GM06990 (cell line): ENCODE data around the gene SRGAP1.

Experiments used
- DNase-seq: peaks from one replicate; pipeline ENCODE4 v3.0.0-alpha.2; 2011; ENCODE audit not compliant: insufficient read length; ENCODE audit errors: extremely low read depth
- H3K27me3 ChIP-seq: replicated peaks from 2 replicates; pipeline ENCODE4 v1.6.0; 2011; ENCODE audit warnings: low read length; ENCODE audit not compliant: control insufficient read depth, insufficient read depth
- H3K36me3 ChIP-seq: 2 replicates; pipeline ENCODE4 v1.5.1; 2011; ENCODE audit warnings: low read length; ENCODE audit not compliant: control insufficient read depth, insufficient read depth
- H3K4me3 ChIP-seq: replicated peaks from 2 replicates; pipeline ENCODE4 v1.5.1; 2011; ENCODE audit warnings: low read depth, mild to moderate bottlenecking, control low read depth, low read length
- TF ChIP-seq, protein P1 (sequence below): IDR thresholded peaks from 2 replicates; pipeline ENCODE4 v1.5.1; 2011; ENCODE audit warnings: low read length, control low read depth, mild to moderate bottlenecking, inconsistent platforms; ENCODE audit not compliant: insufficient read depth, poor library complexity, severe bottlenecking

SRGAP1 gene

DNA sequence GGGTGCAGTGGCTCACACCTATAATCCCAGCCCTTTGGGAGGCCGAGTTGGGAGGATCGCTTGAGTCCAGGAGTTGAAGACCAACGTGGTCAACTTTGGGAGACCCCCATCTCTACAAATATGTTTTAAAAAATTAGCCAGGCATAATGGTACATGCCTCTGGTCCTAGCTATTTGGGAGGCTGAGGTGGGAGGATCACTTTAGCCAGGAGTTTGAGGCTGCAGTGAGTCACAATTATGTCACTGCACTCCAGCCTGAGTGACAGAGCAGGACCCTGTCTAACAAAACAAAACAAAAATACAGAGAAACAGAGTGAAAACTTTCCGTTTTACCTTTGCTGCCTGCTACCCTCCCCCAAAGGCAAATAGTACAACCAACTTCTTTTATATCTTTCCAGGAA is 60.2 kb downstream of the SRGAP1 start:
- TF ChIP-seq, protein P1, sequence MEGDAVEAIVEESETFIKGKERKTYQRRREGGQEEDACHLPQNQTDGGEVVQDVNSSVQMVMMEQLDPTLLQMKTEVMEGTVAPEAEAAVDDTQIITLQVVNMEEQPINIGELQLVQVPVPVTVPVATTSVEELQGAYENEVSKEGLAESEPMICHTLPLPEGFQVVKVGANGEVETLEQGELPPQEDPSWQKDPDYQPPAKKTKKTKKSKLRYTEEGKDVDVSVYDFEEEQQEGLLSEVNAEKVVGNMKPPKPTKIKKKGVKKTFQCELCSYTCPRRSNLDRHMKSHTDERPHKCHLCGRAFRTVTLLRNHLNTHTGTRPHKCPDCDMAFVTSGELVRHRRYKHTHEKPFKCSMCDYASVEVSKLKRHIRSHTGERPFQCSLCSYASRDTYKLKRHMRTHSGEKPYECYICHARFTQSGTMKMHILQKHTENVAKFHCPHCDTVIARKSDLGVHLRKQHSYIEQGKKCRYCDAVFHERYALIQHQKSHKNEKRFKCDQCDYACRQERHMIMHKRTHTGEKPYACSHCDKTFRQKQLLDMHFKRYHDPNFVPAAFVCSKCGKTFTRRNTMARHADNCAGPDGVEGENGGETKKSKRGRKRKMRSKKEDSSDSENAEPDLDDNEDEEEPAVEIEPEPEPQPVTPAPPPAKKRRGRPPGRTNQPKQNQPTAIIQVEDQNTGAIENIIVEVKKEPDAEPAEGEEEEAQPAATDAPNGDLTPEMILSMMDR: no peak
- Histone ChIP-seq H3K27me3 (no peaks in the 10 kb centered on the region), H3K36me3 (no peaks in the 10 kb centered on the region), H3K4me3 (no peak overlapping the region)
- no peak for DNase-seq

DNA sequence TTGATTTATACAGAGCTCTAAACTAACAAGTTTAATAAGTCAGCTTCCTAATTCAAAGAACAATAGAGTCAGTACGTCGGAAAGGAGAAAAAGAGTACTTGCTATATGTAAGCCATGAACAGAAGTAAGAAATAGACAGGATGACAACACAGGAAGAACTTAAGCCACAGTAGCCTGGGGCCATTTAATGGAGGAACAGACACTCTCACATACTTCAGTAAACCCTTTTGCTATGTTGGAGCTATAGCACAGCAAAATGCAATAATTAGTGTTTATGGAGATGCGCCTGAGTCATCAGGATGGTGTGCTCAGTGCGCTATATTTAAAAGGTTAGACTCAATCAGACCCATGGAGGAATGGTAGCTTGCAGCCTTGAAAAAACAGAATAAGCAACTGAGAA is 61.0 kb downstream of the SRGAP1 start:
- Histone ChIP-seq H3K4me3 (no peak overlapping the region), H3K36me3 (no peaks in the 10 kb centered on the region), H3K27me3 (no peaks in the 10 kb centered on the region)
- TF ChIP-seq, protein P1: no peak
- DNase-seq: no peak

- TF ChIP-seq, protein P1: no peak
- DNase-seq: no peak
- H3K4me3 ChIP-seq: no peak overlapping the region
- H3K36me3 ChIP-seq: no peaks in the 10 kb centered on the region
- no peaks in the 10 kb centered on the region for H3K27me3 ChIP-seq
Observed at GRCh38 chr12:63906876-63907275, 62.4 kb downstream of the SRGAP1 start.

DNA sequence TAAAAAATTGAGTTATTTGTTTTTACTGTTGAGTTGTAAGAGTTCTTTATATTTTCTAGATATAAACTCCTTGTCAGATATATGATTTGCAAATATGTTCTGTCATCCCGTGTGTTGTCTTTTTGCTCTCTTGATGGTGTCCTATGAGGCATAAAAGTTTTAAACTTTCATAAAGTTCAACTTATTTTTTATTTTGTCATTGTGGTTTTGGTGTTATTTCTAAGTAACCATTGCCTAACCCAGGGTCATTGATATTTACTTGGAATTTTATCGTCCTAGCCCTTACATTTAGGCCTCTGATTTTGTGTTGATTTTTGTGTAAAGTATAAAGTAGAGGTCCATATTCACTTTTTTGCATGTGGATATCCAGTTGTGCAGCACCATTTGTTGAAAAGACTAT is 63.1 kb downstream of the SRGAP1 start:
- TF ChIP-seq, protein P1: no peak
- no peak for DNase-seq
- no peaks in the 10 kb centered on the region for H3K36me3 ChIP-seq
- H3K4me3 ChIP-seq: no peak overlapping the region
- no peaks in the 10 kb centered on the region for H3K27me3 ChIP-seq

GRCh38 chr12:63909746-63910145 is 65.2 kb downstream of the SRGAP1 start:
- Histone ChIP-seq H3K36me3 (no peaks in the 10 kb centered on the region), H3K27me3 (no peaks in the 10 kb centered on the region), H3K4me3 (no peak overlapping the region)
- DNase-seq: no peak
- TF ChIP-seq, protein P1: no peak

GRCh38 chr12:63911341-63911740 is 66.8 kb downstream of the SRGAP1 start:
- Histone ChIP-seq H3K27me3 (no peaks in the 10 kb centered on the region), H3K36me3 (no peaks in the 10 kb centered on the region), H3K4me3 (no peak overlapping the region)
- TF ChIP-seq, protein P1: no peak
- no peak for DNase-seq
